WTC11 (cell line): ENCODE results near the gene B4GALT2.

ENCODE experiments used
- ATF1 ChIP-seq: sonication (generic); formaldehyde crosslinking; IDR thresholded peaks from 2 replicates; pipeline ENCODE4 v1.8.1; 2023; ENCODE audit warnings: mild to moderate bottlenecking, moderate library complexity, missing genetic modification reagents
- CREB1 ChIP-seq: sonication (generic); formaldehyde crosslinking; IDR thresholded peaks from 2 replicates; pipeline ENCODE4 v1.8.0; 2023; ENCODE audit warnings: mild to moderate bottlenecking, missing genetic modification reagents
- CTCF ChIP-seq: fragments of 200-600 bp; IDR thresholded peaks from 2 replicates; pipeline ENCODE4 v1.8.0; 2022; ENCODE audit warnings: antibody characterized with exemption
- ESRRA ChIP-seq: sonication (generic); formaldehyde crosslinking; IDR thresholded peaks from 2 replicates; pipeline ENCODE4 v1.8.1; 2022; ENCODE audit warnings: mild to moderate bottlenecking, missing genetic modification reagents, borderline replicate concordance
- JUN ChIP-seq: sonication (generic); formaldehyde crosslinking; IDR thresholded peaks from 2 replicates; pipeline ENCODE4 v1.8.0; 2023; ENCODE audit warnings: mild to moderate bottlenecking, missing genetic modification reagents
- NFE2L1 ChIP-seq: sonication (generic); formaldehyde crosslinking; IDR thresholded peaks from 2 replicates; pipeline ENCODE4 v1.8.1; 2023; ENCODE audit warnings: missing genetic modification reagents
- NFYB ChIP-seq: sonication (generic); formaldehyde crosslinking; conservative IDR thresholded peaks from 2 replicates; pipeline ENCODE4 v1.8.0; 2022; ENCODE audit warnings: low read depth, missing genetic modification reagents
- TEAD4 ChIP-seq: sonication (generic); formaldehyde crosslinking; IDR thresholded peaks from 2 replicates; pipeline ENCODE4 v1.8.0; 2022; ENCODE audit warnings: mild to moderate bottlenecking, missing genetic modification reagents
- TP53 ChIP-seq: sonication (generic); formaldehyde crosslinking; IDR thresholded peaks from 2 replicates; pipeline ENCODE4 v1.8.1; 2023; ENCODE audit warnings: mild to moderate bottlenecking, missing genetic modification reagents
- USF1 ChIP-seq: sonication (generic); formaldehyde crosslinking; IDR thresholded peaks from 2 replicates; pipeline ENCODE4 v1.8.0; 2022; ENCODE audit warnings: mild to moderate bottlenecking, missing genetic modification reagents
- ZBTB21 ChIP-seq: sonication (generic); formaldehyde crosslinking; IDR thresholded peaks from 2 replicates; pipeline ENCODE4 v1.8.1; 2023; ENCODE audit warnings: mild to moderate bottlenecking, missing genetic modification reagents, borderline replicate concordance
- ZNF121 ChIP-seq: sonication (generic); formaldehyde crosslinking; IDR thresholded peaks from 2 replicates; pipeline ENCODE4 v1.8.0; 2023; ENCODE audit warnings: missing genetic modification reagents
- ZNF138 ChIP-seq: sonication (generic); formaldehyde crosslinking; conservative IDR thresholded peaks from 2 replicates; pipeline ENCODE4 v1.8.1; 2022; ENCODE audit warnings: mild to moderate bottlenecking, moderate library complexity, missing genetic modification reagents
- ZNF423 ChIP-seq: fragments of 250-450 bp; sonication (Bioruptor Pico); IDR thresholded peaks from 2 replicates; pipeline ENCODE4 v2.1.2; 2022; ENCODE audit warnings: mild to moderate bottlenecking, moderate library complexity

- TF ChIP-seq ZNF121, result no peak
- no peak for TF ChIP-seq CTCF
- TF ChIP-seq ATF1 (CRISPR knock-in tag), result no peak
- no peak for TF ChIP-seq USF1 (CRISPR knock-in tag)
- TF ChIP-seq CREB1 (CRISPR knock-in tag), result no peak
- TF ChIP-seq TEAD4 (CRISPR knock-in tag), result no peak
- no peak for TF ChIP-seq ESRRA (CRISPR knock-in tag)
- no peak for TF ChIP-seq TP53 (CRISPR knock-in tag)
- no peak for TF ChIP-seq NFYB
- no peak for TF ChIP-seq JUN (CRISPR knock-in tag)
- TF ChIP-seq ZNF423, result no peak
- TF ChIP-seq ZBTB21 (CRISPR knock-in tag), result no peak
- TF ChIP-seq ZNF138 (CRISPR knock-in tag), result no peak
- TF ChIP-seq NFE2L1 (CRISPR knock-in tag), result 0 out of 2 replicates have a peak, but pooled peaks have one; percentile 18
Measured at GRCh38 chr1:43980255-43981134, 1.5 kb downstream of the B4GALT2 start.
